PC-3 (cell line): ENCODE measurements around the gene HMCN1.

Source experiments
- EZH2 ChIP-seq: fragments of 300-600 bp; sonication (generic); IDR thresholded peaks from one replicate; pipeline ENCODE4 v1.6.1; 2017; ENCODE audit warnings: antibody characterized with exemption, mild to moderate bottlenecking, low read length; ENCODE audit not compliant: unreplicated experiment
- TF ChIP-seq, protein P1 (sequence below): fragments of 300-600 bp; sonication (generic); conservative IDR thresholded peaks from 2 replicates; pipeline ENCODE4 v1.5.1; 2017; ENCODE audit warnings: antibody characterized with exemption, low read depth, mild to moderate bottlenecking, low read length

DNA sequence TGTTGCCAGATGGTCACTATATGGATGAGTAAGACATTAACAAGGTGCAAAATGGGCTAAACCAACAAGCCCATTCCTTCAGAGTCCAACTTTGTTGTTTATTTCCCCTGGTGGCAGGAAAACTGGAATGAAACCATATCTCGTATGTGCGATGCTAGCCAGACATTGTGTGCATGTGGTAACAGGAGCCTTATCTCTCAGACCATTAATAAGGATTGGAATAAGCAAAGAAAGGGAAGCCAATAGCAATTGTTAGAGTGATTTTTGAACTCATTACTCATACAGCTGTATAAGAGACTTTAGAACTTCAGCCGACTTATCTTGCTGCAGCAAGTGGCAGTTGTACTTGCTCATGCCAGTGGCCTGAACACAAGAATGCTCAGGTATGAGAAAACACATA lies 30.0 kb upstream of the HMCN1 start:
- TF ChIP-seq, protein P1, sequence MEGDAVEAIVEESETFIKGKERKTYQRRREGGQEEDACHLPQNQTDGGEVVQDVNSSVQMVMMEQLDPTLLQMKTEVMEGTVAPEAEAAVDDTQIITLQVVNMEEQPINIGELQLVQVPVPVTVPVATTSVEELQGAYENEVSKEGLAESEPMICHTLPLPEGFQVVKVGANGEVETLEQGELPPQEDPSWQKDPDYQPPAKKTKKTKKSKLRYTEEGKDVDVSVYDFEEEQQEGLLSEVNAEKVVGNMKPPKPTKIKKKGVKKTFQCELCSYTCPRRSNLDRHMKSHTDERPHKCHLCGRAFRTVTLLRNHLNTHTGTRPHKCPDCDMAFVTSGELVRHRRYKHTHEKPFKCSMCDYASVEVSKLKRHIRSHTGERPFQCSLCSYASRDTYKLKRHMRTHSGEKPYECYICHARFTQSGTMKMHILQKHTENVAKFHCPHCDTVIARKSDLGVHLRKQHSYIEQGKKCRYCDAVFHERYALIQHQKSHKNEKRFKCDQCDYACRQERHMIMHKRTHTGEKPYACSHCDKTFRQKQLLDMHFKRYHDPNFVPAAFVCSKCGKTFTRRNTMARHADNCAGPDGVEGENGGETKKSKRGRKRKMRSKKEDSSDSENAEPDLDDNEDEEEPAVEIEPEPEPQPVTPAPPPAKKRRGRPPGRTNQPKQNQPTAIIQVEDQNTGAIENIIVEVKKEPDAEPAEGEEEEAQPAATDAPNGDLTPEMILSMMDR: no peak
- no peak for TF ChIP-seq EZH2
